Cerebellar nuclear complex (tissue), 1 donor: ENCODE measurements around the gene FBLIM1.
"Not testable (repeated sequence)": the region's sequence is repeated elsewhere in the genome, so short reads cannot be mapped to it uniquely, and the experiment has no call there.

ENCODE experiments used
- DNase-seq, 2 experiments: peaks; one replicate each; lab custom pipeline; 2025; lab: John Stamatoyannopoulos, UW

Gene FBLIM1

GRCh38 chr1:15767941-15768340, 9.3 kb downstream of the FBLIM1 start:
- DNase-seq: no peak

- no peak for DNase-seq
Observed at GRCh38 chr1:15768388-15768787, 9.8 kb downstream of the FBLIM1 start.

GRCh38 chr1:15770313-15770962, 11.8 kb downstream of the FBLIM1 start:
- DNase-seq: no peak

GRCh38 chr1:15771836-15772515, 13.4 kb downstream of the FBLIM1 start:
- no peak for DNase-seq

GRCh38 chr1:15775706-15776105, 17.1 kb downstream of the FBLIM1 start:
- DNase-seq: no peak

- DNase-seq: no peak
Observed at GRCh38 chr1:15777909-15778707, 19.5 kb downstream of the FBLIM1 start.

GRCh38 chr1:15785683-15786082, 27.1 kb downstream of the FBLIM1 start:
- DNase-seq: no peak

- DNase-seq: peak in 1 of 2 experiments; percentile 28
Observed at GRCh38 chr1:15786581-15786980, 28.0 kb downstream of the FBLIM1 start.

- DNase-seq: no peak
Observed at GRCh38 chr1:15788624-15789301, 30.2 kb downstream of the FBLIM1 start.

- DNase-seq: no peak
Observed at GRCh38 chr1:15796086-15796462, 37.5 kb downstream of the FBLIM1 start.

GRCh38 chr1:15797614-15798390, 39.2 kb downstream of the FBLIM1 start:
- no peak for DNase-seq

GRCh38 chr1:15799004-15799867, 40.6 kb downstream of the FBLIM1 start:
- no peak for DNase-seq

- DNase-seq: no peak
Observed at GRCh38 chr1:15799928-15800835, 41.6 kb downstream of the FBLIM1 start.

- DNase-seq: no peak
Observed at GRCh38 chr1:15802234-15802965, 43.8 kb downstream of the FBLIM1 start.

- DNase-seq: no peak
Observed at GRCh38 chr1:15803380-15803779, 44.8 kb downstream of the FBLIM1 start.

- no peak for DNase-seq
Observed at GRCh38 chr1:15804060-15804459, 45.5 kb downstream of the FBLIM1 start.

- DNase-seq: no peak
Observed at GRCh38 chr1:15807121-15807520, 48.5 kb downstream of the FBLIM1 start.

GRCh38 chr1:15807549-15807948, 49.0 kb downstream of the FBLIM1 start, which contains the start of gene UQCRHL:
UQCRHL (minus strand) TSS chr1:15807649; CDS start chr1:15807649, 0 bp downstream.
- not testable (repeated sequence) for DNase-seq

GRCh38 chr1:15808955-15809354, 50.4 kb downstream of the FBLIM1 start:
- no peak for DNase-seq
